Aortic smooth muscle cell (primary cell): ENCODE data around the gene CBLL2. TPM values are rescaled to one million over a fixed set of nuclear protein-coding genes. Genes with fewer than 3 reads are reported as not detected.

Experiments
- total RNA-seq: library from RNA; depleted of rRNA; stranded (reverse); fragments of >200 nt; gene quantifications from 2 replicates; pipeline ENCODE4 v1.2.3, GENCODE V29; 2014

CBLL2 gene
- total RNA-seq: 0.06 TPM in 1 of 2 replicates, not detected in the other

DNA sequence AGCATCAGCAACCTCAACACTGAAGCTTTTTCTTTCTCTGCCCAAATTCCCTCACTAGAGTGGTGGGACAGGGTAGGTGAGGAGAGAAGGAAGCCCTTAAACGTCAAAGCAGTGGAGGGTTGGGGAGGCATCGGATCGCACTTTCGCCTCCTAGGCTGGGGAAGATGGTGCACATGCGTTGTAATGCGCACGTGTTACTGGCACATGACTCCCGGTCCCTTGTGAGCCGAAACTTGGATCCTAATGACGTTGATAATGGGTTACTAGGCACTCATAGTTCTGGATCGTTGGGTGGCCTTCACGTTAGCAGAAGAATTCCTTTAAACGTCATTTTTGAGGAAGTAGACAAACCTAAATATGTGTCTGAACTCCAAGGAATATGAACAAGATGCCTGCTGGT, at the start of gene CBLL2:
Gene CBLL2, plus strand, starts transcription at position 301 of the 400 bp plus-strand sequence. Its CDS starts 79 bp downstream, at position 380.

Other genes with a start within 250 kb of the CBLL2 start
- 0.66 and 1.5 TPM in 2 replicates for gene PHEX, start 240.6 kb upstream of the CBLL2 start, total RNA-seq